H1 (cell line): ENCODE data around the gene AKIRIN2. TPM values are rescaled to one million over a fixed set of nuclear protein-coding genes. Genes with fewer than 3 reads are reported as not detected.

Experiments
- CTCF ChIA-PET: fragments of 300-600 bp; sonication (Branson Sonifier 250); formaldehyde crosslinking; loops from one replicate; lab custom pipeline; 2021; ENCODE audit not compliant: partially characterized antibody; lab: Charles Lee
- POLR2A ChIA-PET: fragments of 300-600 bp; sonication (Branson Sonifier 250); formaldehyde crosslinking; loops from one replicate; lab custom pipeline; 2021; ENCODE audit warnings: inconsistent platforms; ENCODE audit not compliant: partially characterized antibody; lab: Charles Lee
- DNase-seq, 2 experiments: peaks; one replicate each; pipeline versions ENCODE4 v3.0.0 to v3.0.0-alpha.2; 2010 to 2022; ENCODE audit warnings: low spot score in 2 of 2, low read depth in 1 of 2, mixed read lengths in 1 of 2
- FAIRE-seq: peaks from 2 replicates; lab custom pipeline; 2011; peaks lifted over from hg19 to GRCh38; lab: Jason Lieb, UNC
- H2AFZ ChIP-seq: 2 replicates; pipeline ENCODE4 v1.8.1; 2012; ENCODE audit warnings: low read length, inconsistent platforms
- H2AK5ac ChIP-seq: 2 replicates; pipeline ENCODE4 v1.6.1; 2013; ENCODE audit warnings: low read depth, low read length
- H2BK120ac ChIP-seq: replicated peaks from 2 replicates; pipeline ENCODE3; 2013; ENCODE audit warnings: low read depth, low read length, inconsistent platforms
- H2BK12ac ChIP-seq: 2 replicates; pipeline ENCODE4 v1.6.1; 2013; ENCODE audit warnings: low read depth, low read length
- H2BK15ac ChIP-seq: 2 replicates; pipeline ENCODE4 v1.6.1; 2013; ENCODE audit warnings: low read length
- H2BK20ac ChIP-seq: 2 replicates; pipeline ENCODE4 v1.6.1; 2013; ENCODE audit warnings: low read length
- H2BK5ac ChIP-seq: 2 replicates; pipeline ENCODE4 v1.6.1; 2013; ENCODE audit warnings: low read depth, low read length
- H3K14ac ChIP-seq: 2 replicates; pipeline ENCODE4 v1.6.1; 2013; ENCODE audit warnings: inconsistent platforms; ENCODE audit not compliant: insufficient read length
- H3K18ac ChIP-seq: 2 replicates; pipeline ENCODE4 v1.6.1; 2013; ENCODE audit warnings: low read length; ENCODE audit errors: extremely low read depth
- H3K23ac ChIP-seq: 2 replicates; pipeline ENCODE4 v1.6.1; 2013; ENCODE audit warnings: inconsistent platforms; ENCODE audit not compliant: insufficient read length
- H3K23me2 ChIP-seq: 2 replicates; pipeline ENCODE4 v1.6.1; 2013; ENCODE audit warnings: low read depth, low read length
- H3K27ac ChIP-seq: 2 replicates; pipeline ENCODE4 v1.6.1; 2011; ENCODE audit warnings: low read depth, low read length, inconsistent platforms
- H3K27me3 ChIP-seq, 4 experiments: replicated peaks in 1 of 4; 1 replicate in 1 of 4; 2 replicates in 3 of 4; pipeline versions ENCODE4 v1.6.1 to v1.8.1; 2011 to 2013; ENCODE audit warnings: low read length in 3 of 4, mild to moderate bottlenecking in 3 of 4, inconsistent platforms in 2 of 4, mixed read lengths in 2 of 4, moderate library complexity in 1 of 4; ENCODE audit not compliant: control insufficient read depth in 3 of 4, insufficient read depth in 3 of 4; ENCODE audit errors: extremely low read depth in 1 of 4
- H3K36me3 ChIP-seq, 4 experiments: 2 replicates each; pipeline versions ENCODE4 v1.6.1 to v1.8.1; 2011 to 2013; ENCODE audit warnings: mild to moderate bottlenecking in 4 of 4, low read length in 3 of 4, moderate library complexity in 2 of 4, control low read depth in 1 of 4, inconsistent platforms in 1 of 4; ENCODE audit not compliant: insufficient read depth in 4 of 4, control insufficient read depth in 2 of 4
- H3K4ac ChIP-seq: replicated peaks from 2 replicates; pipeline ENCODE3; 2013; ENCODE audit warnings: low read length, low read depth, mixed read lengths, inconsistent platforms; ENCODE audit not compliant: insufficient read length
- H3K4me1 ChIP-seq, 4 experiments: replicated peaks in 1 of 4; 1 replicate in 1 of 4; 2 replicates in 3 of 4; pipeline versions ENCODE4 v1.6.1 to v1.8.1; 2011 to 2013; ENCODE audit warnings: low read length in 3 of 4, inconsistent platforms in 2 of 4, mixed read lengths in 1 of 4; ENCODE audit not compliant: insufficient read depth in 4 of 4, control insufficient read depth in 3 of 4
- H3K4me2 ChIP-seq, 2 experiments: 2 replicates each; pipeline versions ENCODE4 v1.6.1 to v1.8.1; 2011 to 2013; ENCODE audit warnings: low read depth in 2 of 2, low read length in 2 of 2, control low read depth in 1 of 2, inconsistent platforms in 1 of 2, mild to moderate bottlenecking in 1 of 2; ENCODE audit not compliant: insufficient read depth in 1 of 2
- H3K4me3 ChIP-seq, 4 experiments: fragments of 200-600, 300-600 bp in 1 of 4; sonication (generic), shearing (Covaris generic), sonication (Bioruptor Twin) in 1 of 4; 2 replicates each; pipeline versions ENCODE4 v1.5.1 to v1.8.1; 2011 to 2016; ENCODE audit warnings: low read length in 4 of 4, low read depth in 3 of 4, control low read depth in 2 of 4, inconsistent platforms in 2 of 4, mild to moderate bottlenecking in 2 of 4, mixed read lengths in 1 of 4, moderate library complexity in 1 of 4; ENCODE audit not compliant: insufficient read depth in 2 of 4; ENCODE audit errors: extremely low read depth in 1 of 4
- H3K56ac ChIP-seq: replicated peaks from 2 replicates; pipeline ENCODE3; 2013; ENCODE audit warnings: low read depth, mild to moderate bottlenecking, mixed read lengths, low read length, inconsistent platforms; ENCODE audit not compliant: insufficient read length
- H3K79me1 ChIP-seq: 2 replicates; pipeline ENCODE4 v1.6.1; 2013; ENCODE audit warnings: low read depth, low read length, control low read depth
- H3K79me2 ChIP-seq, 2 experiments: 2 replicates each; pipeline versions ENCODE4 v1.6.1 to v1.8.1; 2012 to 2013; ENCODE audit warnings: low read length in 2 of 2, mild to moderate bottlenecking in 2 of 2, inconsistent platforms in 1 of 2; ENCODE audit not compliant: insufficient read depth in 2 of 2, control insufficient read depth in 1 of 2
- H3K9ac ChIP-seq, 4 experiments: replicated peaks in 1 of 4; 1 replicate in 1 of 4; 2 replicates in 3 of 4; pipeline versions ENCODE4 v1.6.1 to v1.8.1; 2011 to 2013; ENCODE audit warnings: low read depth in 3 of 4, low read length in 3 of 4, control low read depth in 2 of 4, mild to moderate bottlenecking in 2 of 4, moderate library complexity in 2 of 4, inconsistent platforms in 1 of 4; ENCODE audit errors: extremely low read depth in 1 of 4
- H3K9me3 ChIP-seq, 2 experiments: 2 replicates each; pipeline versions ENCODE4 v1.6.1 to v1.8.1; 2012 to 2013; ENCODE audit warnings: mild to moderate bottlenecking in 2 of 2, moderate library complexity in 2 of 2, control low read depth in 1 of 2, inconsistent platforms in 1 of 2, low read depth in 1 of 2, low read length in 1 of 2, mixed read lengths in 1 of 2; ENCODE audit not compliant: insufficient read depth in 2 of 2
- H4K20me1 ChIP-seq, 2 experiments: replicated peaks in 1 of 2; 2 replicates each; pipeline versions ENCODE3 to v1.8.1; 2011 to 2013; ENCODE audit warnings: inconsistent platforms in 2 of 2, low read length in 2 of 2, mild to moderate bottlenecking in 1 of 2; ENCODE audit not compliant: insufficient read depth in 2 of 2, control insufficient read depth in 1 of 2
- H4K5ac ChIP-seq: 2 replicates; pipeline ENCODE4 v1.6.1; 2013; ENCODE audit warnings: low read length, low read depth, mixed read lengths, inconsistent platforms; ENCODE audit not compliant: insufficient read length
- H4K8ac ChIP-seq: 2 replicates; pipeline ENCODE4 v1.8.0; 2013; ENCODE audit warnings: mild to moderate bottlenecking, moderate library complexity, low read length, inconsistent platforms; ENCODE audit not compliant: insufficient read depth; ENCODE audit errors: extremely low read depth
- H4K91ac ChIP-seq: replicated peaks from 2 replicates; pipeline ENCODE3; 2013; ENCODE audit warnings: low read length, mixed read lengths, inconsistent platforms; ENCODE audit not compliant: insufficient read length
- RBBP5 ChIP-seq: IDR thresholded peaks from 2 replicates; pipeline ENCODE4 v1.7.1; 2012; ENCODE audit warnings: low read depth, mild to moderate bottlenecking, inconsistent platforms, low read length, moderate library complexity, borderline replicate concordance
- SRF ChIP-seq: IDR thresholded peaks from 2 replicates; pipeline ENCODE4 v1.6.1; 2011; ENCODE audit warnings: mild to moderate bottlenecking, low read depth, low read length, moderate library complexity
- TEAD4 ChIP-seq: IDR thresholded peaks from 2 replicates; pipeline ENCODE4 v1.6.1; 2012; ENCODE audit warnings: low read depth, low read length, inconsistent platforms, mixed read lengths
- YY1 ChIP-seq: IDR thresholded peaks from 2 replicates; pipeline ENCODE4 v1.6.1; 2011; ENCODE audit warnings: low read depth, mild to moderate bottlenecking, low read length
- WGBS, 2 experiments: shearing (Covaris generic) in 1 of 2; methylation state at CpG; one replicate each; pipeline versions ENCODE4 v1.1.6 to v1.1.7; 2013 to 2015; ENCODE audit warnings: low lambda C conversion rate in 2 of 2, mixed read lengths in 2 of 2, inconsistent platforms in 1 of 2, low coverage in 1 of 2, missing lambda C conversion rate in 1 of 2; ENCODE audit not compliant: insufficient replicate concordance in 2 of 2, insufficient coverage in 1 of 2, insufficient read length in 1 of 2; ENCODE audit errors: extremely low coverage in 1 of 2, missing lambda C conversion rate in 1 of 2; 5-methylcytosine and 5-hydroxymethylcytosine counted together
- polyA plus RNA-seq, 7 experiments: library from polyadenylated mRNA; depleted of rRNA in 3 of 7; stranded (reverse) in 5 of 7; unstranded in 2 of 7; fragments of >200 nt in 5 of 7; fragments of 200-250 nt in 2 of 7; gene quantifications; 1 replicate in 5 of 7; 2 replicates in 1 of 7; 4 replicates in 1 of 7; pipeline versions ENCODE4 v1.2.1 to v1.2.3, GENCODE V29; 2011 to 2013; ENCODE audit warnings: missing spikeins in 2 of 7, mixed read lengths in 2 of 7
- total RNA-seq: library from RNA; stranded (reverse); fragmentation: NEBNext Ultra II Directional; extraction: Animal tissue kit (Norgen Biotek cat#: 25700); gene quantifications from 2 replicates; pipeline ENCODE4 v1.2.1, GENCODE V29; 2021

The AKIRIN2 gene
- total and polyA plus RNA-seq, 2 of the 8 experiments (the other 6 are each of a cell fraction or from before 2014, with no cell fraction given): 35.6 to 75.3 TPM

GRCh38 chr6:87706187-87706966 is 4.3 kb upstream of the AKIRIN2 start:
- no peak overlapping the region for H4K8ac ChIP-seq
- no peak overlapping the region for H3K56ac ChIP-seq
- H3K23ac ChIP-seq: no peak overlapping the region
- no peak for FAIRE-seq
- H4K5ac ChIP-seq: no peak overlapping the region
- no peak overlapping the region for H2BK120ac ChIP-seq
- no peaks in the 10 kb centered on the region for H3K79me1 ChIP-seq
- H2AK5ac ChIP-seq: no peak overlapping the region
- H3K27ac ChIP-seq: no peak overlapping the region
- H3K14ac ChIP-seq: no peak overlapping the region
- CTCF ChIA-PET: no interaction called here
- no peak for DNase-seq
- H3K36me3 ChIP-seq: no peaks in the 10 kb centered on the region
- POLR2A ChIA-PET: no interaction called here
- H3K9me3 ChIP-seq: no peaks in the 10 kb centered on the region
- no peak overlapping the region for H2BK12ac ChIP-seq
- 87 to 100% methylated on average over 1 to 3 of the region's 3 CpGs for WGBS, 2 experiments
- H3K79me2 ChIP-seq: peaks cover 5 to 6% of the 10 kb centered on the region in 2 experiments; a peak in 3 of 4 replicates
- H3K4me1 ChIP-seq: no peaks in the 10 kb centered on the region
- H2BK15ac ChIP-seq: no peak overlapping the region
- H3K4me2 ChIP-seq: no peak overlapping the region
- no peaks in the 10 kb centered on the region for H3K27me3 ChIP-seq
- no peaks in the 10 kb centered on the region for H3K23me2 ChIP-seq
- no peaks in the 10 kb centered on the region for H4K20me1 ChIP-seq
- no peak overlapping the region for H3K4me3 ChIP-seq
- no peak overlapping the region for H3K9ac ChIP-seq
- H4K91ac ChIP-seq: no peak overlapping the region
- H2BK5ac ChIP-seq: no peak overlapping the region
- no peak overlapping the region for H2BK20ac ChIP-seq
- H3K4ac ChIP-seq: no peak overlapping the region
- H2AFZ ChIP-seq: no peak overlapping the region
- TF ChIP-seq SRF: no peak
- TF ChIP-seq YY1: no peak
- TF ChIP-seq TEAD4: no peak
- TF ChIP-seq RBBP5: no peak
- H3K18ac ChIP-seq: no peak overlapping the region
